ENCODE data around the gene PITPNC1. TPM values are rescaled to one million over a fixed set of nuclear protein-coding genes. Genes with fewer than 3 reads are reported as not detected.
"Not testable (repeated sequence)": the region's sequence is repeated elsewhere in the genome, so short reads cannot be mapped to it uniquely, and the experiment has no call there.

PITPNC1 gene
- total and polyA plus RNA-seq, 12 donors, result 6.6 to 28.0 (median 11.5) TPM

GRCh38 chr17:67648032-67648905, 271.2 kb downstream of the PITPNC1 start:
- H3K4me1 ChIP-seq, result peaks cover 0 to 32% (median 0%) of the 10 kb centered on the region in 9 donors
- H3K9me3 ChIP-seq, result no peaks in the 10 kb centered on the region
- no peaks in the 10 kb centered on the region for H3K27me3 ChIP-seq
- H3K36me3 ChIP-seq, result peaks cover 0 to 2% (median 0%) of the 10 kb centered on the region in 9 donors
- WGBS, 2 donors, result 48 to 54% methylated on average over 6 of the region's 6 CpGs
- no peak overlapping the region for H3K4me3 ChIP-seq
- TF ChIP-seq CTCF (IDR thresholded peaks at IDR 0.05), result no peak
- ATAC-seq (peak in 7 of 8 donors; percentile 45 to 82 (median 61)), DNase-seq (no peak)
- H3K27ac ChIP-seq, result peak overlapping the region in 5 of 10 donors; percentile 9 to 69 (median 37)
- intact Hi-C loops (cut with DNase I), result no loop called here

- Histone ChIP-seq H3K27ac (peak overlapping the region in 4 of 10 donors; percentile 9 to 69 (median 42)), H3K4me1 (peaks cover 0 to 30% (median 0%) of the 10 kb centered on the region in 9 donors)
- DNase-seq; H3K9me3 ChIP-seq; H3K36me3 ChIP-seq; H3K27me3 ChIP-seq; H3K4me3 ChIP-seq; intact Hi-C loops (cut with DNase I): not testable (repeated sequence)
- 93% methylated on average over 3 of the region's 3 CpGs for WGBS, 2 donors
- ATAC-seq, result peak in 1 of 8 donors; percentile 16
Observed at GRCh38 chr17:67648906-67649295, 271.8 kb downstream of the PITPNC1 start.

- intact Hi-C loops (cut with DNase I), result no loop called here
- Histone ChIP-seq H3K4me3 (no peak overlapping the region), H3K9me3 (no peaks in the 10 kb centered on the region), H3K36me3 (peaks cover 0 to 9% (median 0%) of the 10 kb centered on the region in 9 donors), H3K4me1 (peaks cover 0 to 30% (median 0%) of the 10 kb centered on the region in 9 donors), H3K27me3 (no peaks in the 10 kb centered on the region), H3K27ac (peak overlapping the region in 3 of 10 donors; percentile 30 to 48 (median 47))
- WGBS, 2 donors, result 80 to 83% methylated on average over 3 of the region's 3 CpGs
- no peak for TF ChIP-seq CTCF (IDR thresholded peaks at IDR 0.05)
- peak in 1 of 8 donors; percentile 25 for ATAC-seq
- no peak for DNase-seq
Observed at GRCh38 chr17:67649891-67650290, 272.8 kb downstream of the PITPNC1 start.

GRCh38 chr17:67651218-67651579, 274.1 kb downstream of the PITPNC1 start:
- 93 to 96% methylated on average over 7 of the region's 7 CpGs for WGBS, 2 donors
- H3K27ac ChIP-seq; DNase-seq; intact Hi-C loops (cut with DNase I); H3K4me3 ChIP-seq; H3K9me3 ChIP-seq; H3K36me3 ChIP-seq; H3K27me3 ChIP-seq; ATAC-seq: not testable (repeated sequence)
- H3K4me1 ChIP-seq, result peaks cover 0 to 30% (median 0%) of the 10 kb centered on the region in 9 donors

- no peak overlapping the region for H3K27ac ChIP-seq
- intact Hi-C loops (cut with DNase I), result no loop called here
- no peak for ATAC-seq
- peaks cover 0 to 9% (median 0%) of the 10 kb centered on the region in 9 donors for H3K36me3 ChIP-seq
- H3K27me3 ChIP-seq, result no peaks in the 10 kb centered on the region
- H3K4me1 ChIP-seq, result peaks cover 0 to 30% (median 0%) of the 10 kb centered on the region in 9 donors
- WGBS, 2 donors, result 96 to 98% methylated on average over 14 of the region's 14 CpGs
- TF ChIP-seq CTCF (IDR thresholded peaks at IDR 0.05), result no peak
- no peak for DNase-seq
- no peak overlapping the region for H3K4me3 ChIP-seq
- H3K9me3 ChIP-seq, result peaks cover 0 to 1% (median 0%) of the 10 kb centered on the region in 11 donors
Observed at GRCh38 chr17:67652433-67652832, 275.4 kb downstream of the PITPNC1 start.
